NCI-H82 treated with DMSO at 0.1 percent for 48 hours (cell line): Measurements from ENCODE around the gene TMEM86A.

Experiments used
- DNase-seq: peaks from one replicate; lab custom pipeline; 2025; ENCODE audit not compliant: unreplicated experiment; lab: John Stamatoyannopoulos, UW

TMEM86A gene

GRCh38 chr11:18754308-18754707 lies 55.7 kb downstream of the TMEM86A start:
- DNase-seq: no peak
